Thyroid gland (tissue), 4 donors: ENCODE measurements around the gene RNF113A.

ENCODE experiments used
- POLR2A ChIP-seq, 2 donors: fragments of 450-650 bp; IDR thresholded peaks; one replicate each; pipeline ENCODE4 v1.6.1; 2017; ENCODE audit warnings: antibody characterized with exemption in 2 of 2, mild to moderate bottlenecking in 2 of 2, moderate library complexity in 1 of 2
- TF ChIP-seq, protein P1 (sequence below), 6 experiments: fragments of 200-600 bp in 3 of 6; fragments of 450-650 bp in 3 of 6; sonication (generic) in 3 of 6; IDR thresholded peaks; one replicate each; pipeline ENCODE4 v1.5.1; 2016 to 2019; ENCODE audit warnings: antibody characterized with exemption in 6 of 6, mild to moderate bottlenecking in 2 of 6, inconsistent platforms in 1 of 6, moderate library complexity in 1 of 6

DNA sequence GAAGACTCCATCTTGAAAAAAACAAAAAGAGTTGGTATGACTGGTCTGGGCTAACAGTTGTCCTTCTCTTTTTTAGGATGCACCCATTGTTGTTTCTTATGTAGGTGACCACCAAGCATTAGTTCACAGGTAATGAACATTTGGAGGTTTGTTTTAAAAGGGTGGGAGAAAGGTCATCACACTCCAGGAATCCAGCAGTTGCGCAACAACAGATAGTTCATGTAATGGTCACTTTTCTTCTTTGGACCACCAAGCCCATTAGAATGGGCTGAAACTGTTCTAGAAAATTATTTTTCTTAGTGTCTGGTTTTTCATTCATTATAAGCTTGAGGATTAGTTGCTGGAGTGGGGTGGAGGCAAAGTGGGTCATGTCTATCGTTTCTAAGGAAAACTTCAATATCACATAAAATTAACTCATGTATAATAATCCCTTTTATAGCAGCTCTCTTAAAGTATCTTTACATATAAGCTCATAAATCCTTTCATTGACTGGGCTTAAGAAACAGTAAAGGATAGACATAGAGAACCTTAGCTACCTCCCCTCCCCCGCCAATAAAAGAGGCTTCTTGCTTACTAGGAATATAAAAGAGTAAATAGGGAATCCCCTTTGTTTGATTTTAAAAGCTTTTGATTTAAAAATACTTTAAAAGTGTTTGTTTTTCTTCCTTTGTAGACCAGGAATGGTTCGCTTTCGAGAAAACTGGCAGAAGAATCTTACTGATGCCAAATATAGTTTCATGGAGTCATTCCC lies 48.5 kb upstream of the RNF113A start:
- TF ChIP-seq, protein P1, sequence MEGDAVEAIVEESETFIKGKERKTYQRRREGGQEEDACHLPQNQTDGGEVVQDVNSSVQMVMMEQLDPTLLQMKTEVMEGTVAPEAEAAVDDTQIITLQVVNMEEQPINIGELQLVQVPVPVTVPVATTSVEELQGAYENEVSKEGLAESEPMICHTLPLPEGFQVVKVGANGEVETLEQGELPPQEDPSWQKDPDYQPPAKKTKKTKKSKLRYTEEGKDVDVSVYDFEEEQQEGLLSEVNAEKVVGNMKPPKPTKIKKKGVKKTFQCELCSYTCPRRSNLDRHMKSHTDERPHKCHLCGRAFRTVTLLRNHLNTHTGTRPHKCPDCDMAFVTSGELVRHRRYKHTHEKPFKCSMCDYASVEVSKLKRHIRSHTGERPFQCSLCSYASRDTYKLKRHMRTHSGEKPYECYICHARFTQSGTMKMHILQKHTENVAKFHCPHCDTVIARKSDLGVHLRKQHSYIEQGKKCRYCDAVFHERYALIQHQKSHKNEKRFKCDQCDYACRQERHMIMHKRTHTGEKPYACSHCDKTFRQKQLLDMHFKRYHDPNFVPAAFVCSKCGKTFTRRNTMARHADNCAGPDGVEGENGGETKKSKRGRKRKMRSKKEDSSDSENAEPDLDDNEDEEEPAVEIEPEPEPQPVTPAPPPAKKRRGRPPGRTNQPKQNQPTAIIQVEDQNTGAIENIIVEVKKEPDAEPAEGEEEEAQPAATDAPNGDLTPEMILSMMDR (IDR thresholded peaks at IDR 0.05), result no peak
- no peak for TF ChIP-seq POLR2A (IDR thresholded peaks at IDR 0.05)
